Activated B cell treated with CpG ODN at 0.5 μM for 24 hours (primary cell): ENCODE data around the gene MAML3. TPM values are rescaled to one million over a fixed set of nuclear protein-coding genes. Genes with fewer than 3 reads are reported as not detected.

ENCODE experiments used
- ATAC-seq: fragments of 200-7000 bp; cut with Tn5 transposase; one replicate; pipeline ENCODE4 v1.10.0; 2021; ENCODE audit warnings: low read depth, mild to moderate bottlenecking, moderate library complexity
- CTCF ChIA-PET: fragments of 350-600 bp; sonication (Branson Sonifier 250); formaldehyde crosslinking; loops from one replicate; lab custom pipeline; 2021; ENCODE audit warnings: antibody characterized with exemption; lab: Charles Lee
- POLR2A ChIA-PET: fragments of 350-600 bp; sonication (Branson Sonifier 250); formaldehyde crosslinking; loops from one replicate; lab custom pipeline; 2021; ENCODE audit warnings: antibody characterized with exemption; lab: Charles Lee
- DNase-seq: peaks from one replicate; pipeline ENCODE4 v3.0.0; 2022
- H3K27ac Mint-ChIP-seq: one replicate; pipeline ENCODE4 v1.8.0; 2020; ENCODE audit warnings: mixed read lengths
- H3K27me3 Mint-ChIP-seq: one replicate; pipeline ENCODE4 v1.8.0; 2021; ENCODE audit warnings: mixed read lengths
- H3K36me3 Mint-ChIP-seq: one replicate; pipeline ENCODE4 v1.8.0; 2021; ENCODE audit warnings: low read depth, mixed read lengths
- H3K4me1 Mint-ChIP-seq: one replicate; pipeline ENCODE4 v1.8.0; 2021; ENCODE audit warnings: mixed read lengths
- H3K4me3 Mint-ChIP-seq: one replicate; pipeline ENCODE4 v1.8.0; 2020; ENCODE audit warnings: mild to moderate bottlenecking, mixed read lengths
- H3K9me3 Mint-ChIP-seq: one replicate; pipeline ENCODE4 v1.8.0; 2020; ENCODE audit warnings: mixed read lengths
- intact Hi-C: fragments of 100-400 bp; cut with micrococcal nuclease; formaldehyde crosslinking; loops from one replicate; pipeline ENCODE4 v1.15.1; 2024
- total RNA-seq: library from RNA; stranded (reverse); gene quantifications from 2 replicates; pipeline ENCODE4 v1.2.3, GENCODE V29; 2022
- TF ChIP-seq, protein P1 (sequence below): fragments of 200-600 bp; IDR thresholded peaks from one replicate; pipeline ENCODE4 v1.8.0; 2022; ENCODE audit warnings: antibody characterized with exemption, mild to moderate bottlenecking

The MAML3 gene
- total RNA-seq, 1 donor from 2014 or later: 2.6 TPM

DNA sequence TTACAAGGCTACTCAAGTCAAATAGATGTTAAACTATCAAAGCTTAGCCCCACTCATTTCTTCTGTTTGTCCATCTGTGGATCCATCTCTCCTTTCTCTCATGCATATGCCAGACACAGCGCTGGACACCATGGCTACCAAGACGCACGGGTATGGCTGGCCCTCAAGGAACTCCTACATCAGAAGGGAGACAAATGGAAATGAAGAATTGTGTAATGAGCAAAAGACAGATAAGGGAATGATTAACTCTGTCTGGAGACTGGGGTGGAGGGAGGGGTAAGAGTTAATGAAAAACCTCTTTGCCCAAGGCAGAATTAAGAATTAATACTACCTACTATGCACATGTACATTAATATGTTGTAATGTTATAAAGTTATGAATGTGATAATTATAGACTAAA lies 400.3 kb downstream of the MAML3 start:
- Mint-ChIP-seq H3K9me3 (no peaks in the 10 kb centered on the region), H3K36me3 (no peaks in the 10 kb centered on the region), H3K4me1 (no peaks in the 10 kb centered on the region), H3K27ac (no peak overlapping the region), H3K27me3 (no peaks in the 10 kb centered on the region), H3K4me3 (no peak overlapping the region)
- ChIA-PET CTCF (no interaction called here), POLR2A (no interaction called here)
- TF ChIP-seq, protein P1, sequence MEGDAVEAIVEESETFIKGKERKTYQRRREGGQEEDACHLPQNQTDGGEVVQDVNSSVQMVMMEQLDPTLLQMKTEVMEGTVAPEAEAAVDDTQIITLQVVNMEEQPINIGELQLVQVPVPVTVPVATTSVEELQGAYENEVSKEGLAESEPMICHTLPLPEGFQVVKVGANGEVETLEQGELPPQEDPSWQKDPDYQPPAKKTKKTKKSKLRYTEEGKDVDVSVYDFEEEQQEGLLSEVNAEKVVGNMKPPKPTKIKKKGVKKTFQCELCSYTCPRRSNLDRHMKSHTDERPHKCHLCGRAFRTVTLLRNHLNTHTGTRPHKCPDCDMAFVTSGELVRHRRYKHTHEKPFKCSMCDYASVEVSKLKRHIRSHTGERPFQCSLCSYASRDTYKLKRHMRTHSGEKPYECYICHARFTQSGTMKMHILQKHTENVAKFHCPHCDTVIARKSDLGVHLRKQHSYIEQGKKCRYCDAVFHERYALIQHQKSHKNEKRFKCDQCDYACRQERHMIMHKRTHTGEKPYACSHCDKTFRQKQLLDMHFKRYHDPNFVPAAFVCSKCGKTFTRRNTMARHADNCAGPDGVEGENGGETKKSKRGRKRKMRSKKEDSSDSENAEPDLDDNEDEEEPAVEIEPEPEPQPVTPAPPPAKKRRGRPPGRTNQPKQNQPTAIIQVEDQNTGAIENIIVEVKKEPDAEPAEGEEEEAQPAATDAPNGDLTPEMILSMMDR: no peak
- no peak for DNase-seq
- intact Hi-C loops: no loop called here
- ATAC-seq: no peak

GRCh38 chr4:139749835-139750498 lies 404.0 kb downstream of the MAML3 start:
- Mint-ChIP-seq H3K27ac (no peak overlapping the region), H3K27me3 (no peaks in the 10 kb centered on the region), H3K36me3 (no peaks in the 10 kb centered on the region), H3K4me1 (no peaks in the 10 kb centered on the region), H3K4me3 (no peak overlapping the region), H3K9me3 (no peaks in the 10 kb centered on the region)
- intact Hi-C loops: no loop called here
- ChIA-PET CTCF (interaction anchor here (0.8 kb wide), 1 partner anchor 168 kb away, joined by 3 read pairs; no protein-coding TSS in a partner anchor), POLR2A (no interaction called here)
- DNase-seq: no peak
- TF ChIP-seq, protein P1: no peak
- ATAC-seq: no peak

GRCh38 chr4:139749338-139749737 lies 404.6 kb downstream of the MAML3 start:
- Mint-ChIP-seq H3K4me1 (no peaks in the 10 kb centered on the region), H3K27me3 (no peaks in the 10 kb centered on the region), H3K36me3 (no peaks in the 10 kb centered on the region), H3K9me3 (no peaks in the 10 kb centered on the region), H3K27ac (no peak overlapping the region), H3K4me3 (no peak overlapping the region)
- intact Hi-C loops: no loop called here
- DNase-seq: no peak
- ATAC-seq: no peak
- ChIA-PET POLR2A (no interaction called here), CTCF (no interaction called here)
- TF ChIP-seq, protein P1: no peak

- H3K36me3 Mint-ChIP-seq: no peaks in the 10 kb centered on the region
- POLR2A ChIA-PET: no interaction called here
- no peaks in the 10 kb centered on the region for H3K9me3 Mint-ChIP-seq
- CTCF ChIA-PET: no interaction called here
- no peaks in the 10 kb centered on the region for H3K4me1 Mint-ChIP-seq
- H3K27ac Mint-ChIP-seq: no peak overlapping the region
- DNase-seq (no peak), ATAC-seq (no peak)
- H3K4me3 Mint-ChIP-seq: no peak overlapping the region
- H3K27me3 Mint-ChIP-seq: no peaks in the 10 kb centered on the region
- TF ChIP-seq, protein P1: no peak
- intact Hi-C loops: no loop called here
These were observed 407.4 kb downstream of the MAML3 start for GRCh38 chr4:139746431-139747171.

- ChIA-PET CTCF (no interaction called here), POLR2A (no interaction called here)
- H3K27me3 Mint-ChIP-seq: no peaks in the 10 kb centered on the region
- H3K27ac Mint-ChIP-seq: no peak overlapping the region
- ATAC-seq (no peak), DNase-seq (no peak)
- no peaks in the 10 kb centered on the region for H3K9me3 Mint-ChIP-seq
- no peaks in the 10 kb centered on the region for H3K36me3 Mint-ChIP-seq
- TF ChIP-seq, protein P1: no peak
- no peaks in the 10 kb centered on the region for H3K4me1 Mint-ChIP-seq
- H3K4me3 Mint-ChIP-seq: no peak overlapping the region
- intact Hi-C loops: no loop called here
These were observed 408.8 kb downstream of the MAML3 start for GRCh38 chr4:139745111-139745639.
